Fibroblast of lung (primary cell): ENCODE results near the gene ZBTB1. TPM values are rescaled to one million over a fixed set of nuclear protein-coding genes. Genes with fewer than 3 reads are reported as not detected.

Source experiments
- DNase-seq, 2 donors: peaks; one replicate each; pipeline versions ENCODE4 v3.0.0 to v3.0.0-alpha.2; 2010; ENCODE audit warnings: low read depth in 2 of 2
- H2AFZ ChIP-seq: 2 replicates; pipeline ENCODE4 v1.5.1; 2012; ENCODE audit warnings: low read length, control low read depth, inconsistent platforms
- H3K27ac ChIP-seq: 2 replicates; pipeline ENCODE4 v1.5.1; 2011; ENCODE audit warnings: low read length, control low read depth; ENCODE audit not compliant: insufficient read depth
- H3K27me3 ChIP-seq: 2 replicates; pipeline ENCODE4 v1.5.1; 2011; ENCODE audit warnings: mild to moderate bottlenecking, low read length; ENCODE audit not compliant: control insufficient read depth, insufficient read depth
- H3K36me3 ChIP-seq: 2 replicates; pipeline ENCODE4 v1.5.1; 2011; ENCODE audit warnings: low read length; ENCODE audit not compliant: control insufficient read depth, insufficient read depth
- H3K4me1 ChIP-seq: 2 replicates; pipeline ENCODE4 v1.5.1; 2011; ENCODE audit warnings: low read length; ENCODE audit not compliant: control insufficient read depth, insufficient read depth; ENCODE audit errors: extremely low read depth
- H3K4me2 ChIP-seq: 2 replicates; pipeline ENCODE4 v1.5.1; 2011; ENCODE audit warnings: low read length, control low read depth; ENCODE audit not compliant: insufficient read depth; ENCODE audit errors: extremely low read depth
- H3K4me3 ChIP-seq, 4 experiments: fragments of 200-600 bp in 1 of 4; sonication (generic) in 1 of 4; replicated peaks in 1 of 4; 2 replicates each; pipeline ENCODE4 v1.5.1; 2011 to 2016; ENCODE audit warnings: low read length in 4 of 4, low read depth in 3 of 4, mild to moderate bottlenecking in 3 of 4, control low read depth in 2 of 4, inconsistent platforms in 1 of 4, mixed read lengths in 1 of 4; ENCODE audit not compliant: insufficient read depth in 1 of 4; ENCODE audit errors: control extremely low read depth in 1 of 4
- H3K79me2 ChIP-seq: 2 replicates; pipeline ENCODE4 v1.5.1; 2012; ENCODE audit warnings: mild to moderate bottlenecking, low read length, inconsistent platforms; ENCODE audit not compliant: control insufficient read depth, insufficient read depth
- H3K9ac ChIP-seq: 2 replicates; pipeline ENCODE4 v1.5.1; 2011; ENCODE audit warnings: mild to moderate bottlenecking, low read length, control low read depth; ENCODE audit not compliant: insufficient read depth
- H3K9me3 ChIP-seq: 2 replicates; pipeline ENCODE4 v1.5.1; 2012; ENCODE audit warnings: low read depth, low read length; ENCODE audit not compliant: control insufficient read depth, insufficient read depth
- H4K20me1 ChIP-seq: 2 replicates; pipeline ENCODE4 v1.5.1; 2011; ENCODE audit warnings: low read length; ENCODE audit not compliant: control insufficient read depth, insufficient read depth; ENCODE audit errors: extremely low read depth
- EZH2 ChIP-seq: IDR thresholded peaks from 2 replicates; pipeline ENCODE4 v1.5.1; 2012; ENCODE audit warnings: low read length, control low read depth, mild to moderate bottlenecking; ENCODE audit errors: missing control alignments
- polyA plus RNA-seq, 2 donors: library from polyadenylated mRNA; depleted of rRNA in 1 of 2; stranded (reverse) in 1 of 2; unstranded in 1 of 2; fragments of >200 nt; gene quantifications; 2 replicates each; pipeline ENCODE4 v1.2.1, GENCODE V29; 2011 to 2012; ENCODE audit warnings: missing spikeins in 1 of 2
- total RNA-seq: library from RNA; depleted of rRNA; stranded (reverse); fragments of >200 nt; gene quantifications from 2 replicates; pipeline ENCODE4 v1.2.1, GENCODE V29; 2014
- TF ChIP-seq, protein P1 (sequence below), 2 donors: IDR thresholded peaks in 1 of 2; conservative IDR thresholded peaks in 1 of 2; 1 replicate in 1 of 2; 2 replicates in 1 of 2; pipeline ENCODE4 v1.5.1; 2011 to 2012; ENCODE audit warnings: low read length in 2 of 2, control low read depth in 1 of 2, inconsistent platforms in 1 of 2, low read depth in 1 of 2, mild to moderate bottlenecking in 1 of 2

ZBTB1 gene
- total and polyA plus RNA-seq, 2 donors (not counting 1 experiment from before 2014, with no cell fraction given), result 39.1 to 40.5 TPM

DNA sequence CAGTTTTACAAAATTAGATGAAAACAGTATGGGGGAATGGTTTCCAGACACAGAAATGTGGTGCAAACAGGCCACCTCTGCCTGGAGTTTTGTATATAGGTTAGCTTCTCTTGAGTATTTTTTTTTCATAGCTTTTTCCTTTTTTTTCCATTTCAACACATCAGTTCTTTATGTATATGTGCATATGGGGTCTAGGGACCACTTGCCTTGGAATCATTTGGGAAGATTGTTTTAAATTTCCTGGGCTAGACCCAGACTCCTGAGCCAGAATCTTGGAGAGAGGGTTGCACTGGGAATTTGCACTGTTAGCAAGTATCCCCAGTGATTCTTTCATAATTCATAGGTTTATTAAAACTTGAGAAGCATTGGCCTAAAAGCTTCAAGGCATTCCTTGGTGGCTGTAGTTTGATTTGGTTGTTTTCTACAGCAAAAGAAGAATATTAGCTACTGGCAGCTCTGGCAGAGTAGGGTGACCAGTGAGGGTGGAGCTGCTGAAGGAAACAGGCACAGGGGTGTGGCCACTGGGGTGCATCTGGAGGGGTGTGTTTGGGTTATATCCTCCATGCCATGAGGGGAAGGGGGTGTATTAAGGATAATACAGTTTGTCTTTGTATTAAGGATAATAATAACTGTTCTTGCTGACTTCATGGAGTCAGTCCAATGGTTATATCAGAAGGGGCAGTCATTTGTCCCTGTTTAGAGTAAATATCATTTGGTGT lies 68.0 kb downstream of the ZBTB1 start:
- H3K27ac ChIP-seq, result no peak overlapping the region
- no peaks in the 10 kb centered on the region for H4K20me1 ChIP-seq
- H2AFZ ChIP-seq, result no peak overlapping the region
- H3K79me2 ChIP-seq, result no peaks in the 10 kb centered on the region
- no peak overlapping the region for H3K4me3 ChIP-seq
- H3K27me3 ChIP-seq, result no peaks in the 10 kb centered on the region
- H3K9me3 ChIP-seq, result no peaks in the 10 kb centered on the region
- TF ChIP-seq, protein P1, sequence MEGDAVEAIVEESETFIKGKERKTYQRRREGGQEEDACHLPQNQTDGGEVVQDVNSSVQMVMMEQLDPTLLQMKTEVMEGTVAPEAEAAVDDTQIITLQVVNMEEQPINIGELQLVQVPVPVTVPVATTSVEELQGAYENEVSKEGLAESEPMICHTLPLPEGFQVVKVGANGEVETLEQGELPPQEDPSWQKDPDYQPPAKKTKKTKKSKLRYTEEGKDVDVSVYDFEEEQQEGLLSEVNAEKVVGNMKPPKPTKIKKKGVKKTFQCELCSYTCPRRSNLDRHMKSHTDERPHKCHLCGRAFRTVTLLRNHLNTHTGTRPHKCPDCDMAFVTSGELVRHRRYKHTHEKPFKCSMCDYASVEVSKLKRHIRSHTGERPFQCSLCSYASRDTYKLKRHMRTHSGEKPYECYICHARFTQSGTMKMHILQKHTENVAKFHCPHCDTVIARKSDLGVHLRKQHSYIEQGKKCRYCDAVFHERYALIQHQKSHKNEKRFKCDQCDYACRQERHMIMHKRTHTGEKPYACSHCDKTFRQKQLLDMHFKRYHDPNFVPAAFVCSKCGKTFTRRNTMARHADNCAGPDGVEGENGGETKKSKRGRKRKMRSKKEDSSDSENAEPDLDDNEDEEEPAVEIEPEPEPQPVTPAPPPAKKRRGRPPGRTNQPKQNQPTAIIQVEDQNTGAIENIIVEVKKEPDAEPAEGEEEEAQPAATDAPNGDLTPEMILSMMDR (conservative IDR thresholded peaks at IDR 0.05 in 1 of 2, IDR thresholded peaks at IDR 0.05 in 1 of 2; ENCODE audit: low read depth in 1 of 2, low read length in 2 of 2), result no peak
- TF ChIP-seq EZH2, result no peak
- no peak overlapping the region for H3K4me2 ChIP-seq
- H3K36me3 ChIP-seq, result no peaks in the 10 kb centered on the region
- DNase-seq, result no peak
- no peak overlapping the region for H3K9ac ChIP-seq
- H3K4me1 ChIP-seq, result peaks cover 5% of the 10 kb centered on the region

DNA sequence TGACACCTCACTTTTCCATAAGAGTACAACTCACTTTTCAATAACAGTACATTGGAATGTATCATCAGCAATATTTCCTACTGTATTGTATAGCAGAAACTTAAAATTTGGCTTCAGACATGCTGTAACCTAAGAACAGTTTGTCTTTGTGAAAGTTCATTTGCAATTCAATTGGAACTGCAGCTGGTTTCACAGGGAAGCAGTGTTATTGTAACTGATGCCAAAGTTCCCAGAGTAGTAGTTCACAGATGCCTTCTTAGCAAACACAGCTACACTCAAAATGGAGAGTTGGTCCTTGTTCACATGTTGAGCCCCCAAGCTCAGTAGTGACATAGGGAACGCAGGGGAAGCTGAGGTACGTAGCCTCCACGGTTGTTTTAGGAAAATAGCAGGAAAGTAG lies 68.5 kb downstream of the ZBTB1 start:
- no peak overlapping the region for H3K4me3 ChIP-seq
- no peaks in the 10 kb centered on the region for H3K36me3 ChIP-seq
- H3K9me3 ChIP-seq, result no peaks in the 10 kb centered on the region
- no peaks in the 10 kb centered on the region for H3K79me2 ChIP-seq
- no peak overlapping the region for H2AFZ ChIP-seq
- H3K27me3 ChIP-seq, result no peaks in the 10 kb centered on the region
- H3K4me2 ChIP-seq, result no peak overlapping the region
- no peak overlapping the region for H3K9ac ChIP-seq
- peaks cover 5% of the 10 kb centered on the region for H3K4me1 ChIP-seq
- TF ChIP-seq, protein P1 (conservative IDR thresholded peaks at IDR 0.05 in 1 of 2, IDR thresholded peaks at IDR 0.05 in 1 of 2; ENCODE audit: low read depth in 1 of 2, low read length in 2 of 2), result no peak
- no peak for TF ChIP-seq EZH2
- DNase-seq, result peak; percentile 50 to 77
- H4K20me1 ChIP-seq, result no peaks in the 10 kb centered on the region
- H3K27ac ChIP-seq, result no peak overlapping the region

Other genes starting within 250 kb of the ZBTB1 start
- gene ESR2, start 210.4 kb upstream of the ZBTB1 start, total RNA-seq, result 0.26 and 0.66 TPM in 2 replicates
- gene ESR2, start 210.4 kb upstream of the ZBTB1 start, polyA plus RNA-seq, result 0.02 and 0.15 TPM in 2 replicates
- gene MTHFD1, start 116.4 kb upstream of the ZBTB1 start, total RNA-seq, result 33.1 and 41.6 TPM in 2 replicates
- 39.4 and 76.4 TPM in 2 replicates for gene MTHFD1, start 116.4 kb upstream of the ZBTB1 start, polyA plus RNA-seq
- gene AKAP5, start 39.3 kb upstream of the ZBTB1 start, total RNA-seq, result 0.17 and 0.26 TPM in 2 replicates
- 0.19 and 0.30 TPM in 2 replicates for gene AKAP5, start 39.3 kb upstream of the ZBTB1 start, polyA plus RNA-seq
- gene ZBTB25, start 932 bp upstream of the ZBTB1 start, total RNA-seq, result 5.4 and 9.2 TPM in 2 replicates
- 4.9 and 7.2 TPM in 2 replicates for gene ZBTB25, start 932 bp upstream of the ZBTB1 start, polyA plus RNA-seq
- 9.9 and 12.8 TPM in 2 replicates for gene HSPA2, start 36.0 kb downstream of the ZBTB1 start, total RNA-seq
- gene HSPA2, start 36.0 kb downstream of the ZBTB1 start, polyA plus RNA-seq, result 16.5 and 50.0 TPM in 2 replicates
- 1.0 and 1.3 TPM in 2 replicates for gene PPP1R36, start 45.2 kb downstream of the ZBTB1 start, total RNA-seq
- 0.37 and 0.87 TPM in 2 replicates for gene PPP1R36, start 45.2 kb downstream of the ZBTB1 start, polyA plus RNA-seq
- gene PLEKHG3, start 199.7 kb downstream of the ZBTB1 start, total RNA-seq, result 0.17 and 2.3 TPM in 2 replicates
- 2.5 and 3.0 TPM in 2 replicates for gene PLEKHG3, start 199.7 kb downstream of the ZBTB1 start, polyA plus RNA-seq